ENCODE measurements around the gene CORO2B. TPM values are rescaled to one million over a fixed set of nuclear protein-coding genes. Genes with fewer than 3 reads are reported as not detected.

CORO2B gene
- total and polyA plus RNA-seq, 4 donors = 15.9 to 53.6 (median 33.2) TPM

DNA sequence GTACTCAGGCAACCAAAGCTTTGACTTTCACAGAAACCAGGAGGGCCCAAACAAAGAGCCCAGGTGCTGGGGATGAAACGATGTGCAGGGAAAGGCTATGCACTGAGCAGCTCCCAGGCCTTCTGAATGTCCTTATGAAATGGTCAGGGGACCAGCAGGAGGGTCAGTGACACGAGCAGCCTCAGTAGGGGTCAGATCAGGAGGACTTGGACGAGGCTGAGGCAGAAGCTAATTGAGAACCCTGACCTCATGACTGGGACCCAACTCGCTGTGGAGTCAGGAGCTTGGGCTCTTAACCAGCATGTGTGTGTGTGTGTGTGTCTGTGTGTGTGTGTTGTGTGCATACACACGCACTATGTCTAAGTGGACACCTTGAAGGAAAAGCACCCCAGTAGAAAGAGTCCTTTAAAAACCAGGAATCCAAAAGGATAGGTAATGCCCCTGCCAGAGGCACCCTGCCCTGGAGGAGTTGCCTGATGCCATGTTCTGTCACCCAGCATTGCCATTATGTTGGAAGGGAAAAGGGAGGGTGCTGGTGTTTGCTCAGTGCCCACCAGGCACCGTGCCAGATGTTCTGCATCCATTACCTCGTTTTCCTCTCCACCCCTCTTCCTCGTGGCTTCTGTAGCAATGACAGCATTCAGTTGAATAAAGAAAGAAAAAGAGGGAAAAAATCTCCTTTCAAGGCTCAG is 50.9 kb downstream of the CORO2B start:
- H3K9me3 ChIP-seq (ENCODE audit: control insufficient read depth, insufficient read depth, low read length) = no peaks in the 10 kb centered on the region
- no peak overlapping the region for H3K27ac ChIP-seq (ENCODE audit: low read depth, low read length)
- WGBS (ENCODE audit: insufficient coverage) = 62% methylated on average over 5 of the region's 8 CpGs
- no peak overlapping the region for H3K4me3 ChIP-seq (ENCODE audit: low read depth, low read length)
- H3K36me3 ChIP-seq (ENCODE audit: control insufficient read depth, insufficient read depth, low read length) = peaks cover 4% of the 10 kb centered on the region
- H3K27me3 ChIP-seq (ENCODE audit: control insufficient read depth, insufficient read depth, low read length) = no peaks in the 10 kb centered on the region
- H3K4me1 ChIP-seq (ENCODE audit: control insufficient read depth, insufficient read depth, low read length) = peaks cover 36% of the 10 kb centered on the region
- DNase-seq (ENCODE audit: low read depth in 4 of 6, low spot score in 6 of 6) = peak in 2 of 6 donors; percentile 72 to 80

DNA sequence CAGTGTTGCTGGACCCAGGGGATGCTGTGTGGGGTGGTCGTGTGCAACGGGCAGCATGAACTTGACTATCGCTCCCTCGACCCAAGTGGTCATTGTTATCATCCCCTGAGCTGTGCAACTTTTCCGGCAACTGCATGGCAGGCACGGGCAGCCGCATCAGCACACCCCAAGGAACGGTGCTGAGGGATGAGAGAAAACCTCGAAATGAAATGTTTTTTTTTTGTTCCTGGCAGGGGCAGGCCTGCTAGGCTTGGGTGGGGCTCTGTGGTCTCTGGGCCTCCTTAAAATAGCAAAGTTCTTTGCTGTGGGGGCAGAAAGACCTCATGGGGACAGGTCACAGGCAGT is 51.4 kb downstream of the CORO2B start:
- H3K36me3 ChIP-seq (ENCODE audit: control insufficient read depth, insufficient read depth, low read length) = peaks cover 4% of the 10 kb centered on the region
- DNase-seq (ENCODE audit: low read depth in 4 of 6, low spot score in 6 of 6) = no peak
- WGBS (ENCODE audit: insufficient coverage) = 49% methylated on average over 5 of the region's 9 CpGs
- H3K9me3 ChIP-seq (ENCODE audit: control insufficient read depth, insufficient read depth, low read length) = no peaks in the 10 kb centered on the region
- H3K4me3 ChIP-seq (ENCODE audit: low read depth, low read length) = no peak overlapping the region
- peaks cover 41% of the 10 kb centered on the region for H3K4me1 ChIP-seq (ENCODE audit: control insufficient read depth, insufficient read depth, low read length)
- H3K27ac ChIP-seq (ENCODE audit: low read depth, low read length) = no peak overlapping the region
- no peaks in the 10 kb centered on the region for H3K27me3 ChIP-seq (ENCODE audit: control insufficient read depth, insufficient read depth, low read length)

DNA sequence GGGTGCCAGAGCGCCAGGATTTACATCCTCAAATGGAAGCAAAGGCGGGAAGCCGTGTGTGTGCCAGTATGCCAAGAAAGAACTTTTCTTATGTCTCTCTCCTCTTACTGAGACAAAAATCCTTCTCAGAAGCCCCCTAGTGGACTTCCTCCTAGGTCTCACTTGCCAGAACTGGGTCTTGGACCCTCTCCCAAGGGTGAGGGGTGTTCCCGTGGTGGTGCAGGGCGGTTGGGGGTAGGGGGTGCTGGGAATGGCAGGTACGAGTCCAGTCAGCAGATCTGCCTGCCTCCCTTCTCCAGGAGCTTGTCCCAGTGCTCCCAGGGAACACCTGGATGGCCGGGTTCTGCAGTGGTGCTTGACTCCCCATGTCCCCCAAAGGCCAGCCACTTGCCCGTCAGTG is 52.0 kb downstream of the CORO2B start:
- 91% methylated on average over 6 of the region's 8 CpGs for WGBS (ENCODE audit: insufficient coverage)
- no peak for DNase-seq (ENCODE audit: low read depth in 4 of 6, low spot score in 6 of 6)
- Histone ChIP-seq H3K4me1 (ENCODE audit: control insufficient read depth, insufficient read depth, low read length) (peaks cover 47% of the 10 kb centered on the region), H3K27me3 (ENCODE audit: control insufficient read depth, insufficient read depth, low read length) (no peaks in the 10 kb centered on the region), H3K27ac (ENCODE audit: low read depth, low read length) (no peak overlapping the region), H3K9me3 (ENCODE audit: control insufficient read depth, insufficient read depth, low read length) (no peaks in the 10 kb centered on the region), H3K4me3 (ENCODE audit: low read depth, low read length) (no peak overlapping the region), H3K36me3 (ENCODE audit: control insufficient read depth, insufficient read depth, low read length) (peaks cover 4% of the 10 kb centered on the region)

DNA sequence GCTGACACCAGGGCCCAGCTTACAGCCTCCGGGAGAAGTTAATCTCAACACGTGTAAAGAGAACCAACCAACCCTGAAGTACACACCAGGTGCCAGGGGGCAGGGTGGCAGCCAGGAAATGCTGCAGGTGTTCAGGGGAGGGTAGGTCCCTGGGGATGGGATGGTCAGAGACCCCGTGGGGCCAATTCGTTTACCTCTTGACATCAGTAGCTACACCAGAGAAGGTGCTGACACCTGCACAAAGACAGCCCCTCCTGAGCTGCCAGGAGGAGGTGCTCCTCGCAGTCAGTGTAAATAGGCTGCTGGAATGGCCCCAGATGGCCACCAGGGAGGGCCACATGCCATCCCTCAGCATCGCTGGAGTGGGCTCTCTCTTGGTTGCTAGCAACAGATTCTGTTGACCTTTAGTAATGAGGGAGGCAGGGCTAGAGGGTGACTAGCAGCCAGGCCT is 52.8 kb downstream of the CORO2B start:
- Histone ChIP-seq H3K27ac (ENCODE audit: low read depth, low read length) (no peak overlapping the region), H3K36me3 (ENCODE audit: control insufficient read depth, insufficient read depth, low read length) (peaks cover 4% of the 10 kb centered on the region), H3K9me3 (ENCODE audit: control insufficient read depth, insufficient read depth, low read length) (no peaks in the 10 kb centered on the region), H3K27me3 (ENCODE audit: control insufficient read depth, insufficient read depth, low read length) (no peaks in the 10 kb centered on the region), H3K4me1 (ENCODE audit: control insufficient read depth, insufficient read depth, low read length) (peaks cover 47% of the 10 kb centered on the region), H3K4me3 (ENCODE audit: low read depth, low read length) (no peak overlapping the region)
- WGBS (ENCODE audit: insufficient coverage) = 59% methylated on average over 5 of the region's 6 CpGs
- no peak for DNase-seq (ENCODE audit: low read depth in 4 of 6, low spot score in 6 of 6)

DNA sequence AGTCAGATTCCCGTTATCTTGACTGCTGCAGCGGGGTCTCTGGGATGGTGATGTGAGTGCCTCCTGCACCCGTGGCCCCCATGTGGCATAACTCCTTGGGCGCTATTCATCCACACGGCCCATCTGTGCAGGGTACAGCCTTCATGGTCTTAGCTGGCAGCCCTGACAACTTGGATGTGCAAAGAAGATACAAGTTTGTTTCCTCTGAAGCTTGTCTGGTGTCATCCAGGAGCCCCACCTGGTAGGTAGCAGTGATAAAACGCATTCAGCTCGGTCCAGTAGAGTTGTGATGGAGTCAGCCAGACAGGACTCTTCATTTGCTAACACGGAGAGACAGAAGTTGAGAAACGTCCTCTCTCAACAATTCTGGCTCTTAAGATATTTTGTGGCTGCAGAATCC is 53.3 kb downstream of the CORO2B start:
- Histone ChIP-seq H3K4me1 (ENCODE audit: control insufficient read depth, insufficient read depth, low read length) (peaks cover 47% of the 10 kb centered on the region), H3K36me3 (ENCODE audit: control insufficient read depth, insufficient read depth, low read length) (peaks cover 4% of the 10 kb centered on the region), H3K27ac (ENCODE audit: low read depth, low read length) (no peak overlapping the region), H3K4me3 (ENCODE audit: low read depth, low read length) (no peak overlapping the region), H3K9me3 (ENCODE audit: control insufficient read depth, insufficient read depth, low read length) (no peaks in the 10 kb centered on the region), H3K27me3 (ENCODE audit: control insufficient read depth, insufficient read depth, low read length) (no peaks in the 10 kb centered on the region)
- 96% methylated on average over 9 of the region's 9 CpGs for WGBS (ENCODE audit: insufficient coverage)
- no peak for DNase-seq (ENCODE audit: low read depth in 4 of 6, low spot score in 6 of 6)

DNA sequence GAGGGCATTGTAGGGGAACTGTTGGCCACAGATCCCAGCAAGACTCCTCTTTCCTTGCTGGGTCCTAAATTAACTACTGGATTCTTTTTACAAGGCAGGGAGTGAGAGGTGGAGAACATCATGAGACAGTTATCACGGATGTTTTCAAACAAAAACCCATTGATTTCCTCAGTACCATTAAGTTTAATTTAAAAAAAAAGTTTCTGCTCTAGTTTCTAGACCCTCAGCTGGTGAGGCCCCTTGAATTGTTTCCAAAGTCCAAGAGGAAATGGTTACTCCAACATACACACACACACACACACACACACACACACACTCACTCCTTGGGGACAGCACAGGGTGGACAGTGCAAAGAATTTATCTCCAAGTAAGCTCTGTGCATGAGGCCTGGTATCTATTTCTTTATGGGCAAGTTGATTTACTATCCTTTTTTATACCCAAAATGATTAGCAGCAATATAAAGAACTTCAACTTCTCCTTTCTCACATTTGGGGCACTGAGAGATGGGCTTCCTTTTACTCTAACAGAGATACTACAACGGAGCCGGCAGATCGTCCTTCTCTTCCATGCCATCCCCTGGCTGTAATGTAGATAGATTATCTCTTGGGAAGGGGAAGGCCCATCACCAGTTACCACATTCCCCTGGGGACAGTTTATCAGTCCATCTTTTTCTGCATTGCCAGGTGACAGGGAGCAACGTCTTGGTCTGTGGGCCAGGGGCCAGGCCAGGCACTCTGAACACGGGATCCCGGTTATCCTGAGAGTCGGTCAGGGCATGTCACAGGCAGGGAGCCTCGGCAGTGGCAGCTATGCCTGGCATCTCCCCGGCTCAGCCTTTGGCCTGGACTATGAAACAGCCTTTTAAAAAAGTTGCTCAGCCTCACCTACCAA is 54.7 kb downstream of the CORO2B start:
- H3K27me3 ChIP-seq (ENCODE audit: control insufficient read depth, insufficient read depth, low read length) = no peaks in the 10 kb centered on the region
- 79% methylated on average over 5 of the region's 10 CpGs for WGBS (ENCODE audit: insufficient coverage)
- H3K4me1 ChIP-seq (ENCODE audit: control insufficient read depth, insufficient read depth, low read length) = peaks cover 47% of the 10 kb centered on the region
- H3K4me3 ChIP-seq (ENCODE audit: low read depth, low read length) = no peak overlapping the region
- H3K27ac ChIP-seq (ENCODE audit: low read depth, low read length) = no peak overlapping the region
- H3K9me3 ChIP-seq (ENCODE audit: control insufficient read depth, insufficient read depth, low read length) = no peaks in the 10 kb centered on the region
- DNase-seq (ENCODE audit: low read depth in 4 of 6, low spot score in 6 of 6) = no peak
- peaks cover 4% of the 10 kb centered on the region for H3K36me3 ChIP-seq (ENCODE audit: control insufficient read depth, insufficient read depth, low read length)

DNA sequence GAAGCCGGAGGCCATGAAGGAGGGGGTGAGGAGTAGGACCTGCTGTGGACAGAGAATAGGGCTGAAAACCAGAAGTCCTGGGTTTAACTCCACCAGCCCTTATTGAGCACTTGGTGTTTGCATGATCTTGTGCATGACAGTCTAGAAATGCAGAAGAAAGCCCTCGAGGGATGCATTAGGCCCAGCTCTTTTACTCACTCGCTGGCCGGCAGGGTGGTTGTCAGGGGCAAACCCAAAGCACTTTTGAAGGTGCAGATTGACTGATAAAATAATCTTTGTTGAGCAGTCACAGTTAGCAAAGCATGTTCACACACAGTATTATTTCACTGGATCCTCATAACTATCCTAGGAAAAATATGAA is 55.3 kb downstream of the CORO2B start:
- Histone ChIP-seq H3K9me3 (ENCODE audit: control insufficient read depth, insufficient read depth, low read length) (no peaks in the 10 kb centered on the region), H3K27ac (ENCODE audit: low read depth, low read length) (no peak overlapping the region), H3K4me3 (ENCODE audit: low read depth, low read length) (no peak overlapping the region), H3K27me3 (ENCODE audit: control insufficient read depth, insufficient read depth, low read length) (no peaks in the 10 kb centered on the region), H3K36me3 (ENCODE audit: control insufficient read depth, insufficient read depth, low read length) (peaks cover 4% of the 10 kb centered on the region), H3K4me1 (ENCODE audit: control insufficient read depth, insufficient read depth, low read length) (peaks cover 48% of the 10 kb centered on the region)
- no peak for DNase-seq (ENCODE audit: low read depth in 4 of 6, low spot score in 6 of 6)
- 100% methylated on average over 1 of the region's 4 CpGs for WGBS (ENCODE audit: insufficient coverage)

DNA sequence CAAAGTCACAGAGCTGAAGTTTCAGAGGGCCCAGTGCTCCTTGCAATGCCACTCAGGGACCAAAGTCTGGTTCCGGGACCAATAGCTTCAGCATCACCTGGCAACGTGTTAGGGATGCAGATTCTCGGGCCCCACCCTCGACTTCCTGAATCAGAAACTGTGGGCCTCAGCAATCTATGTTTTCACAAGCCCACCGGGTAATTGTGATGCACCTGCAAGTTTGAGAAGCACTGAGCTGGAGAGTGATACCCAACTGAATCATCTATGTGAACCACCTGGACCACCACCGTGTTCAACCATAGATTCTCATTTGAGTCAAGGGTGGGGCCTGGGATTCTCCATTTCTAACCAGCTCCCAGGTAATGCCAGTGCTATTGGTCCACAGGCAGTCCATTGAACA is 55.7 kb downstream of the CORO2B start:
- peaks cover 4% of the 10 kb centered on the region for H3K36me3 ChIP-seq (ENCODE audit: control insufficient read depth, insufficient read depth, low read length)
- WGBS (ENCODE audit: insufficient coverage) = 78% methylated on average over 6 of the region's 6 CpGs
- H3K9me3 ChIP-seq (ENCODE audit: control insufficient read depth, insufficient read depth, low read length) = no peaks in the 10 kb centered on the region
- peaks cover 47% of the 10 kb centered on the region for H3K4me1 ChIP-seq (ENCODE audit: control insufficient read depth, insufficient read depth, low read length)
- no peak overlapping the region for H3K4me3 ChIP-seq (ENCODE audit: low read depth, low read length)
- no peak overlapping the region for H3K27ac ChIP-seq (ENCODE audit: low read depth, low read length)
- no peak for DNase-seq (ENCODE audit: low read depth in 4 of 6, low spot score in 6 of 6)
- no peaks in the 10 kb centered on the region for H3K27me3 ChIP-seq (ENCODE audit: control insufficient read depth, insufficient read depth, low read length)

DNA sequence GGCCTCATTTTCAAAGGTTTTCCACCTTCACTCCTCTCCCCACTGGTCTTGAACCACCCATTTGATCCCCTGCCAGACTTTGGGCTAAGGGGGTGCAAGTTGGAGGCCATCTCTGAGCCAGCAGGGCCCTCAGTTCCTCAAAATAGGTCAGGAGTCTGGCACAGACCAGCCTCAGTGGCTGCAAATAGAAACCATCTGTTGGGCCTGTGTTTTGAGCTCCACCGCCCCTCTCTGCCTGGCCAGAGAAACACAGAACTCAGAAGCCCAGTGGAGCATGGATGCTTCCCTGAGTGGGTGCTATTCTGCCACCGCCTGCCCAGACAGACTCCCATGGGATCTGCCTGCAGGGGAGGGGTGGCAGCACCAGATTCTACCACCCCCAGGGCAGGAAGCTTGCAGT is 56.3 kb downstream of the CORO2B start:
- H3K4me1 ChIP-seq (ENCODE audit: control insufficient read depth, insufficient read depth, low read length) = peaks cover 45% of the 10 kb centered on the region

DNA sequence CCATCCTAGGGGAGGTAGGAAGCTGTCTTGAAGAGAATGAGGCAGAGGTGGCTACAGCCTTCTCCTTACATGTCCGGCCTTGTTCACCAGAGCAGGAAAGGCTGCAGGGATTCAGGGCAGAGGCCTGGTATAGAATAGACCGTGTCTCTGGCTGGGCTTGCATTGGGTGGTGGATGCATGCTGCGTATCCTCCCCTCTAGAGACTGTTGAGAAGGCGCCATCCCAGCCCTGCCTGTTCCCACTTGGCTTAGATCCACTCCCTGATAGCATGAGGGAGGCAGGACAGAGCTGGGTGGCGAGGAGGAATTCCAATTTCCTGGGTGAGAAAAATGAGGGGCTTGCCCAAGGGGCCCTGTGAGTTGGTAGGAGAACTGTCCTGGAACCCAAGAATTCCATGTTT is 57.5 kb downstream of the CORO2B start:
- Histone ChIP-seq H3K27ac (ENCODE audit: low read depth, low read length) (no peak overlapping the region), H3K4me3 (ENCODE audit: low read depth, low read length) (no peak overlapping the region), H3K27me3 (ENCODE audit: control insufficient read depth, insufficient read depth, low read length) (no peaks in the 10 kb centered on the region), H3K36me3 (ENCODE audit: control insufficient read depth, insufficient read depth, low read length) (peaks cover 4% of the 10 kb centered on the region), H3K4me1 (ENCODE audit: control insufficient read depth, insufficient read depth, low read length) (peaks cover 44% of the 10 kb centered on the region), H3K9me3 (ENCODE audit: control insufficient read depth, insufficient read depth, low read length) (no peaks in the 10 kb centered on the region)
- DNase-seq (ENCODE audit: low read depth in 4 of 6, low spot score in 6 of 6) = no peak
- WGBS (ENCODE audit: insufficient coverage) = 86% methylated on average over 1 of the region's 5 CpGs

More for the DNA sequence above, 56.3 kb downstream of the CORO2B start:
- Histone ChIP-seq H3K36me3 (ENCODE audit: control insufficient read depth, insufficient read depth, low read length) (peaks cover 4% of the 10 kb centered on the region), H3K27ac (ENCODE audit: low read depth, low read length) (no peak overlapping the region), H3K9me3 (ENCODE audit: control insufficient read depth, insufficient read depth, low read length) (no peaks in the 10 kb centered on the region), H3K27me3 (ENCODE audit: control insufficient read depth, insufficient read depth, low read length) (no peaks in the 10 kb centered on the region), H3K4me3 (ENCODE audit: low read depth, low read length) (no peak overlapping the region)
- DNase-seq (ENCODE audit: low read depth in 4 of 6, low spot score in 6 of 6) = no peak
- 75% methylated on average over 2 of the region's 2 CpGs for WGBS (ENCODE audit: insufficient coverage)

All from spinal cord (tissue), 10 donors.